GM12878 (cell line): ENCODE data around the gene AKT1S1. TPM values are rescaled to one million over a fixed set of nuclear protein-coding genes. Genes with fewer than 3 reads are reported as not detected.

ENCODE experiments used
- ATAC-seq: fragments of 200-7000 bp; cut with Tn5 transposase; 3 replicates; pipeline ENCODE4 v1.9.1; 2020; ENCODE audit warnings: mild to moderate bottlenecking, moderate library complexity
- BruUV-seq: library from RNA; stranded (reverse); fragments of 400-500 nt; replicated peaks from 2 replicates; lab custom pipeline; 2021; lab: Mats Ljungman, UMichigan
- CTCF ChIA-PET: fragments of 300-600 bp; sonication (Branson Sonifier 250); formaldehyde crosslinking; extraction: SDS; loops from one replicate; lab custom pipeline; 2021; ENCODE audit warnings: inconsistent platforms; lab: Yijun Ruan, JAX
- POLR2A ChIA-PET: fragments of 350-600 bp; formaldehyde crosslinking; extraction: SDS; loops from one replicate; lab custom pipeline; 2021; ENCODE audit warnings: inconsistent platforms; lab: Charles Lee
- RAD21 ChIA-PET: fragments of 300-600 bp; sonication (Branson Sonifier 250); formaldehyde crosslinking; loops from one replicate; lab custom pipeline; 2023; ENCODE audit warnings: antibody characterized with exemption; ENCODE audit not compliant: unreplicated experiment; lab: Charles Lee
- SMC1A ChIA-PET: fragments of 300-600 bp; sonication (Branson Sonifier 250); formaldehyde crosslinking; loops from one replicate; lab custom pipeline; 2023; ENCODE audit not compliant: unreplicated experiment, uncharacterized antibody; lab: Charles Lee
- DNase-seq: peaks from one replicate; pipeline ENCODE4 v3.0.0-alpha.2; 2011; ENCODE audit warnings: low read depth, low spot score
- FAIRE-seq: peaks from 3 replicates; lab custom pipeline; 2011; peaks lifted over from hg19 to GRCh38; lab: Jason Lieb, UNC
- H2AFZ ChIP-seq: 2 replicates; pipeline ENCODE4 v1.6.0; 2011; ENCODE audit warnings: low read depth, low read length, control low read depth; ENCODE audit not compliant: control insufficient read depth
- H3K27ac ChIP-seq: 2 replicates; pipeline ENCODE4 v1.5.1; 2011; ENCODE audit warnings: control low read depth; ENCODE audit not compliant: control insufficient read depth, insufficient read depth
- H3K27me3 ChIP-seq, 2 experiments: replicated peaks in 1 of 2; 2 replicates each; pipeline versions ENCODE4 v1.6.0 to v1.6.1; 2011; ENCODE audit warnings: low read length in 1 of 2; ENCODE audit not compliant: control insufficient read depth in 2 of 2, insufficient read depth in 2 of 2
- H3K36me3 ChIP-seq, 2 experiments: 2 replicates each; pipeline ENCODE4 v1.5.1; 2011; ENCODE audit warnings: low read length in 1 of 2; ENCODE audit not compliant: control insufficient read depth in 2 of 2, insufficient read depth in 2 of 2
- H3K4me1 ChIP-seq: 2 replicates; pipeline ENCODE4 v1.6.1; 2011; ENCODE audit warnings: mild to moderate bottlenecking, low read length, moderate library complexity, mixed read lengths; ENCODE audit not compliant: control insufficient read depth, insufficient read depth
- H3K4me2 ChIP-seq: 2 replicates; pipeline ENCODE4 v1.6.0; 2011; ENCODE audit warnings: control low read depth; ENCODE audit not compliant: control insufficient read depth, insufficient read depth
- H3K4me3 ChIP-seq: fragments of 200-600 bp; sonication (generic); 2 replicates; pipeline ENCODE4 v1.5.1; 2016
- H3K79me2 ChIP-seq: 2 replicates; pipeline ENCODE4 v1.6.0; 2011; ENCODE audit warnings: low read length; ENCODE audit not compliant: control insufficient read depth, insufficient read depth
- H3K9ac ChIP-seq: 2 replicates; pipeline ENCODE4 v1.8.0; 2011; ENCODE audit warnings: low read length, control low read depth, mixed read lengths; ENCODE audit not compliant: control insufficient read depth, insufficient read depth
- H3K9me3 ChIP-seq: replicated peaks from 3 replicates; pipeline ENCODE4 v1.5.1; 2011; ENCODE audit warnings: mild to moderate bottlenecking, low read length; ENCODE audit not compliant: control insufficient read depth, insufficient read depth
- H4K20me1 ChIP-seq: 2 replicates; pipeline ENCODE4 v1.6.0; 2011; ENCODE audit not compliant: control insufficient read depth, insufficient read depth
- DPF2 ChIP-seq: fragments of 450-650 bp; IDR thresholded peaks from 2 replicates; pipeline ENCODE4 v1.6.1; 2017; ENCODE audit warnings: mild to moderate bottlenecking
- GABPA ChIP-seq: IDR thresholded peaks from 2 replicates; pipeline ENCODE4 v1.6.1; 2014; ENCODE audit warnings: antibody characterized with exemption, low read depth, mild to moderate bottlenecking, inconsistent platforms
- HCFC1 ChIP-seq: fragments of 150-350 bp; IDR thresholded peaks from 2 replicates; pipeline ENCODE4 v1.6.1; 2014; ENCODE audit warnings: low read length
- IKZF1 ChIP-seq: fragments of 450-650 bp; conservative IDR thresholded peaks from 2 replicates; pipeline ENCODE4 v1.6.1; 2017; ENCODE audit warnings: antibody characterized with exemption, mild to moderate bottlenecking
- NFYB ChIP-seq: IDR thresholded peaks from 2 replicates; pipeline ENCODE4 v1.6.1; 2011; ENCODE audit warnings: low read depth, mild to moderate bottlenecking, low read length, improper control_type of control experiment, moderate library complexity; ENCODE audit not compliant: insufficient read depth
- WGBS: methylation state at CpG from one replicate; pipeline ENCODE4 v1.1.6; 2016; ENCODE audit warnings: low lambda C conversion rate; ENCODE audit not compliant: insufficient replicate concordance, insufficient coverage; ENCODE audit errors: missing lambda C conversion rate; 5-methylcytosine and 5-hydroxymethylcytosine counted together
- in situ Hi-C: fragments of 300-500 bp; cut with MboI; formaldehyde crosslinking; loops from 9 replicates; pipeline ENCODE4 v1.14.3; 2018; ENCODE audit warnings: mixed read lengths
- intact Hi-C: fragments of 100-400 bp; cut with micrococcal nuclease; formaldehyde crosslinking; loops from one replicate; pipeline ENCODE4 v1.14.2; 2022; ENCODE audit not compliant: unreplicated experiment
- polyA plus RNA-seq, 11 experiments: library from polyadenylated mRNA; depleted of rRNA in 4 of 11; unstranded in 6 of 11; stranded (reverse) in 5 of 11; fragments of >200 nt; fragmentation: Nextera tagmentation in 4 of 11; fragmentation: Illumina TruSeq in 1 of 11; extraction: Ambion mirVana in 4 of 11; extraction: Trizol in 1 of 11; gene quantifications; 1 replicate in 1 of 11; 2 replicates in 10 of 11; pipeline versions ENCODE4 v1.2.1 to v1.2.3, GENCODE V29; 2011 to 2016; ENCODE audit warnings: inconsistent platforms in 2 of 11, missing spikeins in 2 of 11, low read depth in 1 of 11
- total RNA-seq, 4 experiments: library from RNA; depleted of rRNA in 3 of 4; stranded (reverse); fragments of >200 nt in 3 of 4; fragmentation: Illumina TruSeq in 1 of 4; extraction: Trizol in 1 of 4; gene quantifications; 2 replicates each; pipeline versions ENCODE4 v1.2.1 to v1.2.3, GENCODE V29; 2013 to 2021
- TF ChIP-seq, protein P1 (sequence below): fragments of 150-350 bp; IDR thresholded peaks from 2 replicates; pipeline ENCODE4 v1.6.1; 2014; ENCODE audit warnings: mild to moderate bottlenecking, low read depth, low read length

Gene AKT1S1
- total and polyA plus RNA-seq, 10 of the 15 experiments (the other 5 are each of a cell fraction or from before 2014, with no cell fraction given): 0.43 to 23.0 (median 12.3) TPM

DNA sequence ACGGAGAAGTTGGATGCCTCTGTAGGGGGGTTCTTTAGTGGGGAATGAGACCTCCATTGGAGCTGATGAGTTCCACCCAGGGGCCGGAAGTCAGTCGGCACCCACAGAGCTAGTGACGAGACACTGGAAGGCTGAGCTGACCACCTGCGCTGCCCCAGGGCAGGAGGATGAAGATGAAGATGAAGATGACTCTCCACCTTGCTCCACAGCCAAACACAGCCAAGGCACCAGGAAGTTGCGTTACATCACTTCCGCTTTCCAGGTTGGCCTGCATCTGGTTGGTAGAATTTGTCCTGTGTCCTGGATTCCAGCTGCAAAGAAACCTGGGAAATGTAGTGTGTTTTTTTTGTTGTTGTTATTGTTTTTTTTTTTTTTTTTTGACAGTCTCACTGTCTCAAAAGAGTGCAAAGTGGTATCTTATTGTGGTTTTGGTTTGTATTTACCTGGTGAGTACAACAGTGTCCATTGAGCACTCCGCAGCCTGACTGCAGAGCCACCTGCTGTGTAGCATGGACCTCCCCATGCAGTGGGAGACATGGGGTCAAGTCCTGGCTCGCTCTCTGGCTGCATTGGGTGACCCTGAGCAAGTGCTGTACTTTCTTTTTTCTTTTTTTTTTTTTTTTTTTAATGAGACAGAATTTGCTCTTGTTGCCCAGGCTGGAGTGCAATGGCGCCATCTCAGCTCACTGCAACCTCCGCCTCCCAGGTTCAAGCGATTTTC lies 2.2 kb upstream of the AKT1S1 start:
- FAIRE-seq: no peak
- TF ChIP-seq HCFC1 (peak; percentile 29; the same call in 1 of the 2 replicates), GABPA (peak; percentile 76; the same call in 1 of the 2 replicates), DPF2 (no peak), NFYB (0 out of 2 replicates have a peak, but pooled peaks have one; percentile 15), IKZF1 (no peak)
- TF ChIP-seq, protein P1, sequence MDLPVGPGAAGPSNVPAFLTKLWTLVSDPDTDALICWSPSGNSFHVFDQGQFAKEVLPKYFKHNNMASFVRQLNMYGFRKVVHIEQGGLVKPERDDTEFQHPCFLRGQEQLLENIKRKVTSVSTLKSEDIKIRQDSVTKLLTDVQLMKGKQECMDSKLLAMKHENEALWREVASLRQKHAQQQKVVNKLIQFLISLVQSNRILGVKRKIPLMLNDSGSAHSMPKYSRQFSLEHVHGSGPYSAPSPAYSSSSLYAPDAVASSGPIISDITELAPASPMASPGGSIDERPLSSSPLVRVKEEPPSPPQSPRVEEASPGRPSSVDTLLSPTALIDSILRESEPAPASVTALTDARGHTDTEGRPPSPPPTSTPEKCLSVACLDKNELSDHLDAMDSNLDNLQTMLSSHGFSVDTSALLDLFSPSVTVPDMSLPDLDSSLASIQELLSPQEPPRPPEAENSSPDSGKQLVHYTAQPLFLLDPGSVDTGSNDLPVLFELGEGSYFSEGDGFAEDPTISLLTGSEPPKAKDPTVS: no peak
- H3K9ac ChIP-seq: no peak overlapping the region
- no peak for ATAC-seq
- ChIA-PET RAD21 (no interaction called here), CTCF (interaction anchor here (0.8 to 1.0 kb wide), 2 partner anchors 9 to 59 kb away, joined by 3 read pairs; no protein-coding TSS in a partner anchor), SMC1A (no interaction called here), POLR2A (interaction anchor here (0.5 to 1.4 kb wide), 4 partner anchors 9 to 215 kb away, joined by 3 to 7 read pairs (median 4); no protein-coding TSS in a partner anchor)
- no peak overlapping the region for H3K4me3 ChIP-seq
- in situ Hi-C loops: loop anchor here (25.0 kb wide), 1 partner anchor 1242 kb away; the partner anchor contains the start of genes CA11 and DBP
- peaks cover 8 to 13% of the 10 kb centered on the region in 2 experiments for H3K36me3 ChIP-seq
- BruUV-seq: TSS peak; percentile 74
- H3K79me2 ChIP-seq: peaks cover 25% of the 10 kb centered on the region
- H3K4me2 ChIP-seq: peak overlapping the region; percentile 92; the same call in 1 of the 2 replicates
- peaks cover 16% of the 10 kb centered on the region for H3K4me1 ChIP-seq
- intact Hi-C loops: loop anchor here (5.0 kb wide), 1 partner anchor 48 kb away; the partner anchor contains the start of genes ATF5 and NUP62
- H4K20me1 ChIP-seq: no peaks in the 10 kb centered on the region
- DNase-seq: no peak
- no peaks in the 10 kb centered on the region; the same call in 2 of the 3 replicates for H3K9me3 ChIP-seq
- no peak overlapping the region for H3K27ac ChIP-seq
- 89% methylated on average over 11 of the region's 12 CpGs for WGBS
- H3K27me3 ChIP-seq: no peaks in the 10 kb centered on the region
- no peak overlapping the region for H2AFZ ChIP-seq
